HG03139 (cell line): ENCODE results near the gene CD180.

Experiments
- ATAC-seq: cut with Tn5 transposase; IDR thresholded peaks from one replicate; pipeline ENCODE4 v1.9.1; 2021; ENCODE audit not compliant: unreplicated experiment

CD180 gene

GRCh38 chr5:67163863-67164595 is 32.6 kb downstream of the CD180 start:
- no peak for ATAC-seq

GRCh38 chr5:67163231-67163756 is 33.3 kb downstream of the CD180 start:
- ATAC-seq: no peak

DNA sequence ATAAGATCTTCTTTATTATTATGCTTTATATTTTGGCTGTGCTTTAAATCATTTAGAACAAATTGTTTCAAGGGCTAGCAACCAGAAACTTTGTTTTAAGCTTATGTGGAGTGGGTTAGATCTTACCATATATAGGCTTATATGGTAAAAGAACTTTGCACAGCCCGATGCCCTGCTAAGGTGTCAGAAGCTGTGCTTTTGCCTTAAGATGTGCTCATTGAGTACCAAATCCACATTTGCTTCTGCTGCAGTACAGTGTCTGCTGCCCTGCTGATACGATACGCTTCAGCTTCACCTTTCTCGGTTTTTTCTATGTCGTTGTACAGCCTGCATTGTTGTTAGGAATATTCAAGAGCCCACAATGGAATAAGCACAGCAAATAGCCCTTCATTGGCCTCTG is 34.8 kb downstream of the CD180 start:
- no peak for ATAC-seq

DNA sequence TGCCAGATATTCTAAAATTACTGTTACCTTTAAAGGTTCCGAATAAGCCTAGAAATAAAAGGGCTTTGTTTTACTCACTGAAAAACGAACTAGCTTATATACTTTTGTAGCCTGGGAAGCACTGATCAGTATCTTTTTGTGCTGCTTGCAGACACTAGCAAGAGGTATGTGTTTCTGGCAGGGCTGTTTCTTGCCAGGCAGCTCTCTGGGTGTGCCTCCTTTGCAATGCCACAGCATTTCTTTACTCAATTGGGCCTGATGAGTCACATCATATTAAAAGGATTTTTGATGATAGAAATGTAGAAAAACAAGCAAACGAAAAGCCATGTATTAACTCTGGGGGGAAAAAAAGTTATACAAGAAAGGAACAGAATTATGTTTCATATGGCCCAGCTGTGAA is 35.6 kb downstream of the CD180 start:
- ATAC-seq: no peak

DNA sequence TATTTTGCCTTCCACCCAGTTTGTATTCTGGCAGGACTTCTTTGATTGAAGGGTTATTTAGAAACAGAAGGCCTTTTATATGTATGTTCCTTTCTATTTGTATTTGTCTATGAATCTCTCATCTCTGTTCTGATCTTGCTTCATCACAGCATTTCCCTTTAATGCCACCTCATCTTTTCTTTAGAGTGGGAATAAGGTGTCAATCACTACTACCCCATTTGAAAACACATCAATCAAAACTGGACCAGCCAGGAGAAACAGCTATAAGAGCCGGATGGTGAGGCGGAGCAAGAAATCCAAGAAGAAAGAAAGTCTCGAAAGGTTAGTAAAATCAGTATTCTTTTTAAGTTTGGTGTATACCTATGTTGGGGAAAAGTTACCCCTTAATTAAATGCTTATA is 36.3 kb downstream of the CD180 start:
- ATAC-seq: no peak

- peak; percentile 62 for ATAC-seq
Observed at GRCh38 chr5:67156976-67157583, 39.5 kb downstream of the CD180 start.

GRCh38 chr5:67154556-67155206 is 41.9 kb downstream of the CD180 start:
- no peak for ATAC-seq

GRCh38 chr5:67153292-67153691 is 43.3 kb downstream of the CD180 start:
- no peak for ATAC-seq

GRCh38 chr5:67152400-67152799 is 44.2 kb downstream of the CD180 start:
- no peak for ATAC-seq

DNA sequence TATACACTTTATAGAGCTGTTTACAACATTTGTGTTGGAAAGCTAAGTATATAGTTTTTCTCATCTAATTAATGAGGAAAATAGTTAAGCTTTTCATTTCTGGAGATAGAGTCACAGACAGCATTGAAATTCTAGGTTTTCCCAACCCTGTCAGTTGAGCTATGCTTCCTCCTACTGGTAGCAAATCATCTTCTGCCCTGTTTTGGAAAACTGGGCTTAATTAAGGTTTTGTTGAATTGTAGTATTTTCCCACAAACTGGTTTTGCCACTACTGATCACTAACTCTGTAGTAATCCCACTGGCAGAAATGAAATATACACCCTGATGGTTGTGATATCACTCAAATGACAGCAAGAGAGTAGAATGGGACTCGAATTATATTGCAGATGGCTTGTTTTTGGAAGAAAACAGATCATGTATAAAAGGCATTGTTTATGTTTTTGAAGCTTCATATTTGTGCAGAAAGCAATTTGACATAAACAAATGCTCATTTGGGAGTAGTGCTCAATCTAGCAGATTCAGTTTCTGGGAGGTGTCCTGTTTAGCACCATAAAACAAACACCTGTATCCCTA is 46.6 kb downstream of the CD180 start:
- no peak for ATAC-seq

- no peak for ATAC-seq
Observed at GRCh38 chr5:67149057-67149950, 47.3 kb downstream of the CD180 start.

GRCh38 chr5:67147760-67148159 is 48.8 kb downstream of the CD180 start:
- no peak for ATAC-seq

GRCh38 chr5:67146981-67147380 is 49.6 kb downstream of the CD180 start:
- no peak for ATAC-seq

GRCh38 chr5:67146574-67146973 is 50.0 kb downstream of the CD180 start:
- no peak for ATAC-seq

- ATAC-seq: no peak
Observed at GRCh38 chr5:67144183-67144639, 52.4 kb downstream of the CD180 start.

- ATAC-seq: no peak
Observed at GRCh38 chr5:67143549-67143948, 53.0 kb downstream of the CD180 start.

DNA sequence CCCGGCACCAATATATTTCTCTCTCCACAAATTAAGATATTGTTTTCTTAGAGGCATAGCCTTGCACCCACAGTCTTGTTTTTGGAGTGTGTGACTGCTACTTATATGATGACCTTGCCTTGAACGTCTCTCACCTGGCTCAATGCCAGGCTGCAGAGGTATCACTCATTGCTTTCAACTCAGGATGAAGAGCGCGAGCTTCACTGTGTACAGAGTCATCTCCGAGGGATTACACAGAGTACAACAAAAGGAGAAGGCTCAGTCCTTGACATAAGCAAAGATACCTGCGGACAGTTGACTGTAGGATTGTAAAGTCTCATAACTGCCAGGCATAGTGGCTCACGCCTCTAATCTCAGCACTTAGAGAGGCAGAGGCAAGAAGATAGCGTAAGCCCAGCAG is 53.8 kb downstream of the CD180 start:
- ATAC-seq: no peak

GRCh38 chr5:67141644-67142043 is 55.0 kb downstream of the CD180 start:
- ATAC-seq: no peak

DNA sequence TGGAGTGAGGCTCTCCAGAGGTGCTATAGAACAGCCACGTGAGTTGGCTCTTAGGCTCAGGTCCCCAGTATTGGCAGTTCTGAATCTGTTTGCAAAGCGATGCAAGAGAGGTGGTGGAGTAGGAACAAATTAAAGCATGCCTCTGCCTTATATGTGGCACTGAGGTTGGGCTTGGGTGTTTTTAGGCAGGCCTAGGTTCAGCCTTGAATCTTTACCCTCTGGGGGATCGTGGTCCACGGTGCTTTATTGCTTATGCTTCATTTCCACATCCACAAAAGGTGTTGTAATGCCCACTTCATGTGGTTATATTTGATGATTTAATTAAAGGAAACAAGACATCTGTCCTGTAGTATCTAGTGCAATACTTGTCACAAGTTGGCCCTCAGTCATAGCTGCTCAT is 56.2 kb downstream of the CD180 start:
- ATAC-seq: no peak

DNA sequence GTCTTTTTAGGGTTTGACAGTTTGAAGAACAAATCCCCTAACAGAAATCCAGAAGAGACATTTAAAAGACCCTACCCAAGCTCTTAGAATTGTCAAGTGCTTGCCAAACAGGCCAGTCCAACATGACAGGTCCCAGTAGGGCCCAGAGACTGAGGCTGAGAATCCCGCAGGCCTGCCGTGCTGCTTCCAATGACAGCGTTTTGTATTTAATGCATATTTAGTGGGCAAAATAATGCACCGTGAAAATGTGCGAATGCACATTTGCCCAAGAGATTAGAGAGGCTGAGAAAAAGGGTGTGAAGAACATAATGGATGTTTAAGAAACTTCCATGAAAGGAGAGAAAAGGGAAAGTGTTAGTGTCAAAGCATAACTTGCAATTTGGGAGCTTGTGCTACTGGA is 57.6 kb downstream of the CD180 start:
- ATAC-seq: no peak
